ENCODE measurements around the gene MAT1A.

Gene MAT1A

GRCh38 chr10:80289451-80290287 is at the start of gene MAT1A:
Gene MAT1A (minus strand): TSS chr10:80289658. CDS start chr10:80289423, 235 bp downstream.
- no peak within 1 kb of the TSS for H3K27ac ChIP-seq
- peak; percentile 32; the same call in 1 of the 2 replicates for TF ChIP-seq CTCF (conservative IDR thresholded peaks at IDR 0.05)
- TF ChIP-seq ZFX (IDR thresholded peaks at IDR 0.05) = no peak

GRCh38 chr10:80333983-80334382 is 44.5 kb upstream of the MAT1A start:
- no peak for TF ChIP-seq ZFX (IDR thresholded peaks at IDR 0.05)
- TF ChIP-seq CTCF (conservative IDR thresholded peaks at IDR 0.05) = no peak
- H3K27ac ChIP-seq = no peak overlapping the region

GRCh38 chr10:80324891-80325364 is 35.5 kb upstream of the MAT1A start:
- TF ChIP-seq CTCF (conservative IDR thresholded peaks at IDR 0.05) = no peak
- TF ChIP-seq ZFX (IDR thresholded peaks at IDR 0.05) = no peak
- no peak overlapping the region for H3K27ac ChIP-seq

- no peak overlapping the region for H3K27ac ChIP-seq
- TF ChIP-seq ZFX (IDR thresholded peaks at IDR 0.05) (no peak), CTCF (conservative IDR thresholded peaks at IDR 0.05) (no peak)
Observed at GRCh38 chr10:80324086-80324485, 34.6 kb upstream of the MAT1A start.

GRCh38 chr10:80323311-80323710 is 33.9 kb upstream of the MAT1A start:
- H3K27ac ChIP-seq = no peak overlapping the region
- no peak for TF ChIP-seq ZFX (IDR thresholded peaks at IDR 0.05)

- TF ChIP-seq ZFX (IDR thresholded peaks at IDR 0.05) = no peak
- TF ChIP-seq CTCF (conservative IDR thresholded peaks at IDR 0.05) = no peak
- H3K27ac ChIP-seq = no peak overlapping the region
Observed at GRCh38 chr10:80322711-80323110, 33.3 kb upstream of the MAT1A start.

GRCh38 chr10:80322158-80322557 is 32.7 kb upstream of the MAT1A start:
- H3K27ac ChIP-seq = no peak overlapping the region
- TF ChIP-seq ZFX (IDR thresholded peaks at IDR 0.05) (no peak), CTCF (conservative IDR thresholded peaks at IDR 0.05) (no peak)

GRCh38 chr10:80321183-80321582 is 31.7 kb upstream of the MAT1A start:
- TF ChIP-seq CTCF (conservative IDR thresholded peaks at IDR 0.05) (no peak), ZFX (IDR thresholded peaks at IDR 0.05) (no peak)
- no peak overlapping the region for H3K27ac ChIP-seq

Measured in C4-2B (cell line).